GM19099 (cell line): ENCODE data around the gene EXOC7.
A peak's percentile ranks its signal among the peaks of the same experiment; 100 is the strongest.

ENCODE experiments used
- POLR2A ChIP-seq: IDR thresholded peaks from 3 replicates; pipeline ENCODE4 v1.6.1; 2011; ENCODE audit warnings: low read depth; ENCODE audit not compliant: insufficient read length; ENCODE audit errors: extremely low read depth

Gene EXOC7

GRCh38 chr17:76103274-76104139 lies at the start of gene EXOC7:
Gene EXOC7, minus strand, starts transcription at chr17:76103787. Its CDS starts 95 bp downstream, at chr17:76103692.
- peak; percentile 84 for TF ChIP-seq POLR2A

GRCh38 chr17:76153202-76153601 lies 49.6 kb upstream of the EXOC7 start:
- no peak for TF ChIP-seq POLR2A

GRCh38 chr17:76152591-76152990 lies 49.0 kb upstream of the EXOC7 start:
- no peak for TF ChIP-seq POLR2A

- no peak for TF ChIP-seq POLR2A
Observed at GRCh38 chr17:76151896-76152454, 48.4 kb upstream of the EXOC7 start.

- no peak for TF ChIP-seq POLR2A
Observed at GRCh38 chr17:76150712-76151622, 47.4 kb upstream of the EXOC7 start.

- no peak for TF ChIP-seq POLR2A
Observed at GRCh38 chr17:76149214-76149613, 45.6 kb upstream of the EXOC7 start.

GRCh38 chr17:76148015-76148326 lies 44.4 kb upstream of the EXOC7 start:
- no peak for TF ChIP-seq POLR2A

- TF ChIP-seq POLR2A = no peak
Observed at GRCh38 chr17:76147211-76148014, 43.8 kb upstream of the EXOC7 start.

GRCh38 chr17:76146053-76146851 lies 42.7 kb upstream of the EXOC7 start:
- TF ChIP-seq POLR2A = no peak

- TF ChIP-seq POLR2A = peak; percentile 16
Observed at GRCh38 chr17:76145231-76146052, 41.9 kb upstream of the EXOC7 start.

- no peak for TF ChIP-seq POLR2A
Observed at GRCh38 chr17:76142585-76143041, 39.0 kb upstream of the EXOC7 start.

- no peak for TF ChIP-seq POLR2A
Observed at GRCh38 chr17:76142039-76142584, 38.5 kb upstream of the EXOC7 start.
